Measurements from ENCODE around the gene PLEKHF1. TPM values are rescaled to one million over a fixed set of nuclear protein-coding genes. Genes with fewer than 3 reads are reported as not detected.

PLEKHF1 gene
- total RNA-seq, 1 donor from 2014 or later: 28.0 TPM

- no peak for DNase-seq (ENCODE audit: low spot score)
- H3K27me3 Mint-ChIP-seq (ENCODE audit: low read depth): no peaks in the 10 kb centered on the region
- intact Hi-C loops (cut with micrococcal nuclease): no loop called here
- H3K4me1 Mint-ChIP-seq (ENCODE audit: low read depth): peaks cover 42% of the 10 kb centered on the region
- H3K36me3 Mint-ChIP-seq (ENCODE audit: low read depth): peaks cover 36% of the 10 kb centered on the region
- peak overlapping the region; percentile 17 for H3K4me3 Mint-ChIP-seq (ENCODE audit: low read depth)
- peak overlapping the region; percentile 84 for H3K27ac Mint-ChIP-seq
- no peaks in the 10 kb centered on the region for H3K9me3 Mint-ChIP-seq
Measured at GRCh38 chr19:29679598-29680210, 14.4 kb downstream of the PLEKHF1 start.

- peaks cover 33% of the 10 kb centered on the region for H3K36me3 Mint-ChIP-seq (ENCODE audit: low read depth)
- peaks cover 46% of the 10 kb centered on the region for H3K4me1 Mint-ChIP-seq (ENCODE audit: low read depth)
- H3K4me3 Mint-ChIP-seq (ENCODE audit: low read depth): peak overlapping the region; percentile 21
- intact Hi-C loops (cut with micrococcal nuclease): no loop called here
- no peaks in the 10 kb centered on the region for H3K27me3 Mint-ChIP-seq (ENCODE audit: low read depth)
- peak overlapping the region; percentile 83 for H3K27ac Mint-ChIP-seq
- peak; percentile 77 for DNase-seq (ENCODE audit: low spot score)
- no peaks in the 10 kb centered on the region for H3K9me3 Mint-ChIP-seq
Measured at GRCh38 chr19:29680447-29680846, 15.2 kb downstream of the PLEKHF1 start.

GRCh38 chr19:29680937-29681336, 15.7 kb downstream of the PLEKHF1 start:
- intact Hi-C loops (cut with micrococcal nuclease): no loop called here
- peaks cover 44% of the 10 kb centered on the region for H3K4me1 Mint-ChIP-seq (ENCODE audit: low read depth)
- peak overlapping the region; percentile 83 for H3K27ac Mint-ChIP-seq

DNA sequence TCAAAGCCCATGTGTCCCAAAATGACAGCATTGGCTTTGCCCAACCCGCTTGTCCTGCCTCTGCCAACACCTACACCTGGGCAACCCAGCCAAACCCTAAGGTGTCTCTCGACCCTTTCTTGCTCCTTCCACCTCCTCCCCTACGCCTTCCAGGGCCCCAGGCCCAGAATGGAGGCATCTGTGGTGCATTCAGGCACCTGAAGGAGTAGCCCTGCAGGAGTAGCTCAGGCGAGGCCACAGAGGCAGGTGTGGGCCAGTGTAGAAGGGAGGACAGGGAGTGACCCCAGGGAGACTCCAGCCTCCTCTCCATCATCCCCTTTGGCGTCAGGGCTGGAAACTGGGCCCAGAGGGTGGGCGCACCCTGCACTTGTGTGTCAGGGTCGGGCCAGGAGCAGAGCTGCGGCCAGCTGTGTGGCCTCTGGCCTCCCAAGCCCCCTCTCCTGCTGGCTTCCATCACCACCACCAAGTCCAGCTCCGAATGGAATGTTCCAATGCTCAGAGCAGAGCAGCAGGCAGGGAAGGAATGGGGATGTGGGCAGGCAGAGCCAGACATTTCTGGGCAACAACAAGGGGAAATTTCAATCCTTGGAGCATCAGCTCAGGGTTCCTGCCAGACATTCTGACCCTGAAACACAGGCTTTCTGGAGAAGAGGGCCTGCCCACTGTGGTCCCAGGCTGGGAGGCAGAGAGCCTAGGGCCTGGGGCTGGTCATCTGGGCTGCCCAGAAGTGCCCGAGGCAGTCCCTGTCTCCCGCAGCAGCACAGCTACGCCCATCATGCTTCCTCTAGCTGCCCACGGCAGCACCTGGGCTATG, 16.4 kb downstream of the PLEKHF1 start:
- Mint-ChIP-seq H3K4me3 (ENCODE audit: low read depth) (peak overlapping the region; percentile 53), H3K27ac (peak overlapping the region; percentile 83), H3K4me1 (ENCODE audit: low read depth) (peaks cover 45% of the 10 kb centered on the region), H3K9me3 (no peaks in the 10 kb centered on the region), H3K27me3 (ENCODE audit: low read depth) (no peaks in the 10 kb centered on the region), H3K36me3 (ENCODE audit: low read depth) (peaks cover 22% of the 10 kb centered on the region)
- no peak for DNase-seq (ENCODE audit: low spot score)
- intact Hi-C loops (cut with micrococcal nuclease): no loop called here

More at GRCh38 chr19:29680937-29681336, 15.7 kb downstream of the PLEKHF1 start:
- peaks cover 28% of the 10 kb centered on the region for H3K36me3 Mint-ChIP-seq (ENCODE audit: low read depth)
- H3K4me3 Mint-ChIP-seq (ENCODE audit: low read depth): peak overlapping the region; percentile 53
- H3K9me3 Mint-ChIP-seq: no peaks in the 10 kb centered on the region
- DNase-seq (ENCODE audit: low spot score): no peak
- no peaks in the 10 kb centered on the region for H3K27me3 Mint-ChIP-seq (ENCODE audit: low read depth)

- H3K9me3 Mint-ChIP-seq: no peaks in the 10 kb centered on the region
- intact Hi-C loops (cut with micrococcal nuclease): no loop called here
- H3K4me1 Mint-ChIP-seq (ENCODE audit: low read depth): peaks cover 46% of the 10 kb centered on the region
- DNase-seq (ENCODE audit: low spot score): no peak
- H3K27ac Mint-ChIP-seq: no peak overlapping the region
- no peaks in the 10 kb centered on the region for H3K27me3 Mint-ChIP-seq (ENCODE audit: low read depth)
- no peak overlapping the region for H3K4me3 Mint-ChIP-seq (ENCODE audit: low read depth)
- peaks cover 15% of the 10 kb centered on the region for H3K36me3 Mint-ChIP-seq (ENCODE audit: low read depth)
Measured at GRCh38 chr19:29682236-29682895, 17.1 kb downstream of the PLEKHF1 start.

- intact Hi-C loops (cut with micrococcal nuclease): no loop called here
- H3K4me3 Mint-ChIP-seq (ENCODE audit: low read depth): no peak overlapping the region
- no peaks in the 10 kb centered on the region for H3K27me3 Mint-ChIP-seq (ENCODE audit: low read depth)
- no peak overlapping the region for H3K27ac Mint-ChIP-seq
- peaks cover 52% of the 10 kb centered on the region for H3K4me1 Mint-ChIP-seq (ENCODE audit: low read depth)
- H3K9me3 Mint-ChIP-seq: no peaks in the 10 kb centered on the region
- DNase-seq (ENCODE audit: low spot score): no peak
- H3K36me3 Mint-ChIP-seq (ENCODE audit: low read depth): peaks cover 11% of the 10 kb centered on the region
Measured at GRCh38 chr19:29683009-29683408, 17.7 kb downstream of the PLEKHF1 start.

GRCh38 chr19:29685326-29685725, 20.1 kb downstream of the PLEKHF1 start:
- peaks cover 4% of the 10 kb centered on the region for H3K9me3 Mint-ChIP-seq
- peaks cover 55% of the 10 kb centered on the region for H3K4me1 Mint-ChIP-seq (ENCODE audit: low read depth)
- no peaks in the 10 kb centered on the region for H3K27me3 Mint-ChIP-seq (ENCODE audit: low read depth)
- DNase-seq (ENCODE audit: low spot score): no peak
- no peak overlapping the region for H3K4me3 Mint-ChIP-seq (ENCODE audit: low read depth)
- H3K36me3 Mint-ChIP-seq (ENCODE audit: low read depth): peaks cover 12% of the 10 kb centered on the region
- intact Hi-C loops (cut with micrococcal nuclease): no loop called here
- no peak overlapping the region for H3K27ac Mint-ChIP-seq

DNA sequence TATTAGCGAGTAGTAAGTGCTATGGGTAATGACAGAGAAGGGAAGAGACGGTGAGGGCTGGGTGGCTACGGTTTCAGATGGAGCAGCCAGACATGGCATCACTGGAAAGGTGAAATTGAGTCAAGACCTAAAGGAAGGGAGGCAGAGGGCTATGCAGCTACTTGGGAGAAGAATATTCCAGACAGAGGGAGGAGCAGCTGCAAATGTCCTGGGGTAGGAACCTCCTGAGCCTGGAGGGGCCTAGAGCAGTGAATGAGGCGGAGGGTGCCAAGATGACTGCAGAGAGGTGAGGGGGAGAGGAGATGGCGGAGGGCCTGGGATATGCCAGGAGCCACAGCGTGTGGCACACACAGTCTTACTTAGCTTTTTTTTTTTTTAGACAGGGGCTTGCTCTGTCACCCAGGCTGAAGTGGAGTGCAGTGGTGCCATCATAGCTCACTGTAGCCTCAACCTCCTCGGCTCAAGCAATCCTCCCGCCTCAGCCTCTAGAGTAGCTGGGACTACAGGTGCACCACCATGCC, 21.1 kb downstream of the PLEKHF1 start:
- intact Hi-C loops (cut with micrococcal nuclease): loop anchor here (2.0 kb wide), 1 partner anchor 64 kb away; no protein-coding TSS in a partner anchor
- H3K9me3 Mint-ChIP-seq: peaks cover 4% of the 10 kb centered on the region
- H3K4me3 Mint-ChIP-seq (ENCODE audit: low read depth): no peak overlapping the region
- no peaks in the 10 kb centered on the region for H3K27me3 Mint-ChIP-seq (ENCODE audit: low read depth)
- peaks cover 9% of the 10 kb centered on the region for H3K36me3 Mint-ChIP-seq (ENCODE audit: low read depth)
- no peak for DNase-seq (ENCODE audit: low spot score)
- H3K27ac Mint-ChIP-seq: peak overlapping the region; percentile 8
- H3K4me1 Mint-ChIP-seq (ENCODE audit: low read depth): peaks cover 48% of the 10 kb centered on the region

- H3K36me3 Mint-ChIP-seq (ENCODE audit: low read depth): peaks cover 9% of the 10 kb centered on the region
- H3K27ac Mint-ChIP-seq: peak overlapping the region; percentile 74
- H3K4me1 Mint-ChIP-seq (ENCODE audit: low read depth): peaks cover 46% of the 10 kb centered on the region
- H3K27me3 Mint-ChIP-seq (ENCODE audit: low read depth): no peaks in the 10 kb centered on the region
- peaks cover 4% of the 10 kb centered on the region for H3K9me3 Mint-ChIP-seq
- intact Hi-C loops (cut with micrococcal nuclease): loop anchor here (1.0 to 2.0 kb wide), 2 partner anchors 14 to 65 kb away; no protein-coding TSS in a partner anchor
- no peak overlapping the region for H3K4me3 Mint-ChIP-seq (ENCODE audit: low read depth)
- no peak for DNase-seq (ENCODE audit: low spot score)
Measured at GRCh38 chr19:29687244-29687896, 22.1 kb downstream of the PLEKHF1 start.

- Mint-ChIP-seq H3K36me3 (ENCODE audit: low read depth) (peaks cover 9% of the 10 kb centered on the region), H3K27me3 (ENCODE audit: low read depth) (no peaks in the 10 kb centered on the region), H3K27ac (peak overlapping the region; percentile 74), H3K4me3 (ENCODE audit: low read depth) (no peak overlapping the region), H3K9me3 (peaks cover 4% of the 10 kb centered on the region), H3K4me1 (ENCODE audit: low read depth) (peaks cover 42% of the 10 kb centered on the region)
- no peak for DNase-seq (ENCODE audit: low spot score)
- intact Hi-C loops (cut with micrococcal nuclease): loop anchor here (1.0 to 2.0 kb wide), 2 partner anchors 15 to 65 kb away; no protein-coding TSS in a partner anchor
Measured at GRCh38 chr19:29687897-29688728, 22.9 kb downstream of the PLEKHF1 start.

- Mint-ChIP-seq H3K27me3 (ENCODE audit: low read depth) (no peaks in the 10 kb centered on the region), H3K27ac (peak overlapping the region; percentile 6), H3K36me3 (ENCODE audit: low read depth) (peaks cover 9% of the 10 kb centered on the region), H3K9me3 (peaks cover 4% of the 10 kb centered on the region), H3K4me3 (ENCODE audit: low read depth) (no peak overlapping the region), H3K4me1 (ENCODE audit: low read depth) (peaks cover 36% of the 10 kb centered on the region)
- intact Hi-C loops (cut with micrococcal nuclease): loop anchor here (1.0 to 10.0 kb wide), 3 partner anchors 24 to 166 kb away; partner anchors contain the start of gene VSTM2B
- DNase-seq (ENCODE audit: low spot score): peak; percentile 42
Measured at GRCh38 chr19:29690842-29691241, 25.6 kb downstream of the PLEKHF1 start.

Data from activated T-helper 2 cell treated with anti-CD3 and anti-CD28 coated beads, Interferon-gamma antibody, Interleukin-2, Interleukin-4, amounts not matched to agents 10 μg/mL and 5 μg/mL and 100 μg/mL, durations not matched to agents 14 hours and 24 hours and 36 hours (primary cell).